HG02623 (cell line): Measurements from ENCODE around the gene SH3YL1.
A peak's percentile ranks its signal among the peaks of the same experiment; 100 is the strongest.

Source experiments
- ATAC-seq: cut with Tn5 transposase; IDR thresholded peaks from one replicate; pipeline ENCODE4 v1.9.1; 2021; ENCODE audit warnings: moderate library complexity; ENCODE audit not compliant: unreplicated experiment

Gene SH3YL1

GRCh38 chr2:282371-283263 is 18.8 kb upstream of the SH3YL1 start:
- no peak for ATAC-seq

DNA sequence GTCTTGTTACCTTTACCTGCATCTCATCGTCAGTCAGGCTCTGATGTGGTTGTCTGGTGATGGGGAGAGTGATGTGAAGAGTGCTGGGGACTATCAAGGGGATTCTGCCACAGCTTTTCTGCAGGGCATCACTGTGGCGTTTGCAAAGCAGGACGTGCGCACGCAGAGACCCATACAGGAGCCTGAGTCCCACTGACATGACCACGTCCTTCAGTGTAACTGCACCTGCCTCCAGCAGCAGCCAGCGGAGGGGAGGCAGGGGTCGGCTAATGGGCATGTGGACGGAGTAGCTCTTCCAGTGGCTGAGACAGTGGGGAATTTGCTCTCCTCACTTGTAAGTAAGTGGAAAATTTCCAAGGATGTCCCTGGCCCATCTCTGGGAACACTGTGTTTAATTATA is 17.5 kb upstream of the SH3YL1 start:
- ATAC-seq, result no peak

GRCh38 chr2:280650-281110 is 16.8 kb upstream of the SH3YL1 start:
- no peak for ATAC-seq

- no peak for ATAC-seq
Observed at GRCh38 chr2:279956-280649, 16.3 kb upstream of the SH3YL1 start.

GRCh38 chr2:279366-279765 is 15.5 kb upstream of the SH3YL1 start:
- ATAC-seq, result no peak

GRCh38 chr2:278927-279320 is 15.1 kb upstream of the SH3YL1 start:
- no peak for ATAC-seq

- ATAC-seq, result no peak
Observed at GRCh38 chr2:278312-278926, 14.6 kb upstream of the SH3YL1 start.

GRCh38 chr2:275466-275865 is 11.6 kb upstream of the SH3YL1 start:
- peak; percentile 94 for ATAC-seq

DNA sequence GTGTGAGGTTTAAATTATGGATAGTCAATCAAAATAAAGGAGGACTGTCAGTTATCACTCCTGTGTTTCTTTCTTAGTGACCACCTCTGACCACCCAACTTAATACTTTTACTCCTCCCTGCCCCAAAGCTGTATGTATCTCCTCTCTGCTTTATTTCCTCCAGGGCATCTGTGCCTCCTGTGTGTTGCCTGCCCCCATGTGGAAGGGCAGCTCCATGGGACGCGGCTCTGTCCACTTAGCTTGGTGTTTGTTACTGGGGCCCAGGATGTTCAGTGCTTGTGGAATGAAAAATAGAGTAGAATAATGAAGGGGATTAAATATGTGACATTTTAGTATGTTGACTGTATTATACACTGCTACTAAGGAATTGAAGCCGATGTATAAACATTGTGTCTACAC is 10.7 kb upstream of the SH3YL1 start:
- ATAC-seq, result no peak

DNA sequence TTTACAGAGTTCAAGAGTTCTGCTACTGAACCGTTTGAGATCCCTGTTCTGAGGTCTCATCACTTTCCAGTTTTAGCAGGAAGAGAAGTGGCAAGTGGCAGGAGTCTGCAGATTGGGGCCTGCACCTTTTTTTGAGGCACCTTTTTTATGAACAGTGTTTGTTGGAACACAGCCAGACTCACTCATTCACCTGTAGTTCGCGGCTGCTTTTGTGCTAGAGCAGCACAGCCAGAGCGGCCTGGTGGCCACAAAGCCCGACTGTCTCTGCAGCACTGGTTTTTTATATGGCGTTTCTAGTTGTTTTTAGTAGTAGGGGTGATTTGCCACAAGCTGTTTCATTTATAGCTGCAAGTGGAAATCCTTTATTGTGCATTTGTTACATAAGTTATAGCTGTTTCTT is 9.5 kb upstream of the SH3YL1 start:
- ATAC-seq, result no peak

DNA sequence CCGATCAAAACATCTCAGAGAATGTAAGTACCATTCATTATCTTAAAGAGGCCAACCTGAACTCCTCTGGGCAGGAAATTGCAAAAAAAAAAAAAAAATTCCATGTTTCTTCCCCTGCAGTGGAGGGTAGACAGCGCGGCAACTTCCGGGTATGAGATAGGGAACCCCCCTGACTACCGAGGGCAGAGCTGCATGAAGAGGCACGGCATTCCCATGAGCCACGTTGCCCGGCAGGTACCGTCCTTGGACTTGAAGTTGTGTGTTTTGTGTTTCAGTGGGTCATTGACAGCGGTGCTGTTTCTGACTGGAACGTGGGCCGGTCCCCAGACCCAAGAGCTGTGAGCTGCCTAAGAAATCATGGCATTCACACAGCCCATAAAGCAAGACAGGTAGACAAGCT is 8.1 kb upstream of the SH3YL1 start:
- no peak for ATAC-seq

GRCh38 chr2:270861-271260 is 7.0 kb upstream of the SH3YL1 start:
- no peak for ATAC-seq

DNA sequence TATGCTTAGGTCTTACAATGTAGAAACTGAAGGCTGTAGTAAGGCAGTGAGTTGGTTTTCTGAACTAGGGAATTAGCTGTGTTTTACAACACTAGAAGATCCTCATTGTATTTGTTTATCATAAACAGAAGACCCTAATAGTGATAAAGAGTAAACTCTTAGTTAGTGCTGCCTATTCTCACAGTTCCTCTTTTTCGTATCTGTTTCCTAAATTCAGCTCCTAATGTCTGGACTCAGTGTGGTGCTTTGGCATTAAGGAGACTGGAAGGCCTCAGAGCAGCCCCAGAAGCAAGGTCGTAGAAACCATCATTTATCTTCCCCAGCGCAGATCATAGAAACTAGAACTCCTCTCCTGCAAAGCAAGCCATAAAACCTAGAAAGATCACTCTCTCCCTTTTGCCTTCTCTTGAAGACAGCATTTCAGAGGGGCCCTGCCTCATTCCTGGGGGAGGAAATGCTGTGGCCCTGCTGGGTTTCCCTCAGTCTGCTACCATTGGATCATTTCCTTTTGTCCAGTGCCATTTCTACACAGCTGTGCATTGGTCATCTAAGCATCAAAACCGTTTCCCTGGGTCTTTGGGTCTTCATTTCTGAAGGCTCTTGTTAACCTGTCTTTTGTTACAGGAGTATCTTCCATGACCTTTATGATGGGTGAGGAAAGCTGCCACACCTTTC is 5.7 kb upstream of the SH3YL1 start:
- ATAC-seq, result no peak

GRCh38 chr2:268323-268722 is 4.5 kb upstream of the SH3YL1 start:
- ATAC-seq, result no peak

- peak; percentile 86 for ATAC-seq
Observed at GRCh38 chr2:264493-265468, 949 bp upstream of the SH3YL1 start, which contains the start of gene ACP1. Gene ACP1 (plus strand): TSS chr2:264947. CDS start chr2:264965, 18 bp downstream.

DNA sequence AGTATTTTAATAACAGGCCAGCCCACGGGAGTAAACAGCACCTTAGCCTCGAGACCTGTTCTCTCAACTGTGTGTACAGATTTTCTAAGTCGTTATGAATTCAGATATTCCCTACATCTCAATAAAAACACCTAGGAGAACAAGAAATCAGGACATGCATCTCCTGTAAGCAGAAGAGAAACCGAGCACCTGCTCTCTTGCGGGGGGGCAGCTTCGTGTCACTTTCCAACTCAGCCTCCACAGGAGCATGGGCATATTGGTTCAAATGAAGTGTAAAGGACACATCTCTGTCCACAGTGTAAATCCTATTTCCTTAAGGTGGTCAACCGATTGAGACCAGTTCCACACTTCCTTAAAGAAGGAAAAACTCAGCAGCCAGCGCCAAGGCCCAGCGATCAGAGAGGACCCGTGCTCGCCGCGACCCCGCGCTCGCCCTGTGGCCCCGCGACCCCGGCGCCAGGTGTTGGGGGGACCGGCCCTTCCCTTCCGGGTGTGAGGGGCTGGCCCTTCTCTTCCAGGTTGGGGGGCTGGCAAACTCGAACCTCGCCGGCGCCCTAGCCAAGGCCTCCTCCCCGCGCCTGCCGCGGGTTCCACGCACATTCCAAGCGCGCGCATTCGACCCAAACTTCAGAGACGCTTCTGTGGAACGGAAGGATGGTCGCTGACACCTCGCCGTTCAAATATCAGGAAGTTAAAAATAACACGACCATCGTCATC is 652 bp downstream of the SH3YL1 start:
- ATAC-seq, result no peak

DNA sequence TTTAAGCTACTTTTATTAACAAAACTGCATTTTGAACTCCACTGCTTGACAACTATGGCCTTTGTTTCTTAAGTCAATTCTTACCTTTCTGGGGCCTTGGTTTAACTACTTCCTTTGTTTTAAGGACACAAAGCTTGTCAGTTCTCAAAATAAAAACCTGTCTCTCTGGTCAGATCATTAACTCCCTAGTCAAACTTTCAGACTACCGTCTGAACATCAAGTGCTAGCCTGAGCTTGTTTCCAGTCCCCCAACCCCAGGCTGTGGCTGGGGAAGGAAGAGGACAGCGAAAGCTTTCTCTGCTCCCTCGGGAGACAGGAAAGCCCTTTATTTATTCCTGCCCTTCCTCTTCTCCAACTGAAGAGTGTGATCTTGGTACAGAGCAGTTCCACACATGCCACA is 1.7 kb downstream of the SH3YL1 start:
- ATAC-seq, result no peak

- ATAC-seq, result no peak
Observed at GRCh38 chr2:260507-261161, 3.2 kb downstream of the SH3YL1 start.

DNA sequence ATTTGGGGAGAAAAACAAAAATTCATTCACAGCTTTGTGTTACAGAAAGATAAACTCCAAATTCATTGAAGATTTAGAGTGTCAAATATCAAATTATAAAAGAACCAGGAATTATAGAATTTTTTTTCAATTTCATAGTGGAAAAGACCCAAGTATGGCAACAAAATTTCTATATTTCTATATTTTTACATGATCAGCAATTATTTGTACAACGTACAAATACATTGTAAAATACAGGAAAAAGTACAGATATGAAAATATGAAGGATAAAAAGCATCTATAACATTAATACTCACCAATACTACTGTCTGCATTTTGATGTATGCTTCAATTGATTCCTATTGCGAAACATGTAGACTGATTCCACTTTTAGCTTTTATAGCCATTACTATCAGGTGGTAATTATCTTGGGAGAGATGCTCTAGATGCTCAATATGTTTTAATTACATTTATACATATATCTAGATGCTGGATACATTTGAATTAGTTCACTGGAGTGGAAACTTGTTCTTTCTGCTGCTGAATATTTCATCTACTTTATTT is 4.0 kb downstream of the SH3YL1 start:
- ATAC-seq, result no peak
